ENCODE data around the gene GFER.

The GFER gene

DNA sequence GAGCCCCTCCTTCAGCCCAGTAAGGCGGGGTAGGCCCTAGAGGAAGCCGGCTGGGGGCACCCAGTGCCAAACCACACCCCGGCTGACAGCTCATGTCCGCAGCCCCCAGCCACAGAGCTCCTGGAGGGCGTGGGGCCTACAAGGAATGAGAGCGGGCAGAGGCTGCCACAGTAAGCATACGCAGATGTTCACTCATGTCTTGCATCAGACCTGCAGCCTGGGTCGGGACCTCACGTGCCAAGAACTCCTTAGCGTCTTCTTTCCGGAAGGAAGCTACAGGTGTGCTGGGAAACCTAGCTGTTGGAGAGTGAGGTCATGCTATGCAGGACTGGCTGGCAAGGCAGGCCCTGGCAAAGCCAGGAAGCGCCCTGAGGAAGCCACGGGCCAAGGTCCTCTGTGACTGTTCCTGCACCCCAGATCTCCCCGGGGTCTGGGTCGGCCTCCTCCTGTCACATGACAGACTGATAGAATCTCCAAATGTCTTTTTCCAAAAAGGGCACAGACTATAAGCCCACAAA lies 24.1 kb downstream of the GFER start:
- peak overlapping the region; percentile 95 for H3K9ac ChIP-seq (ENCODE audit: low read depth, low read length)
- TF ChIP-seq EZH2 (IDR thresholded peaks at IDR 0.05; ENCODE audit: borderline replicate concordance, low read depth, low read length, severe bottlenecking) (no peak), CTCF (IDR thresholded peaks at IDR 0.05; ENCODE audit: borderline replicate concordance, extremely low read depth, low read length, poor library complexity, severe bottlenecking) (no peak)
- H3K36me3 ChIP-seq (ENCODE audit: insufficient read depth, low read length), result peaks cover 49% of the 10 kb centered on the region
- peaks cover 63% of the 10 kb centered on the region for H4K20me1 ChIP-seq (ENCODE audit: insufficient read depth, low read length)
- H3K9me3 ChIP-seq (ENCODE audit: insufficient read depth, low read length, severe bottlenecking), result no peaks in the 10 kb centered on the region
- H3K27ac ChIP-seq (ENCODE audit: low read length), result peak overlapping the region; percentile 80
- H3K27me3 ChIP-seq (ENCODE audit: insufficient read depth, low read length, poor library complexity), result no peaks in the 10 kb centered on the region
- H3K4me3 ChIP-seq (ENCODE audit: low read depth in 1 of 2, low read length in 2 of 2), result peak overlapping the region; percentile 70 to 97; a peak in 3 of 4 replicates
- peaks cover 75% of the 10 kb centered on the region for H3K79me2 ChIP-seq (ENCODE audit: insufficient read depth, low read length)
- no peak overlapping the region for H2AFZ ChIP-seq (ENCODE audit: low read depth, low read length)
- peak; percentile 32 for ATAC-seq (ENCODE audit: insufficient read depth, low read depth)
- peak overlapping the region; percentile 89 for H3K4me2 ChIP-seq (ENCODE audit: insufficient read depth, low read length)
- peaks cover 45% of the 10 kb centered on the region for H3K4me1 ChIP-seq (ENCODE audit: insufficient read depth, low read length)
- peak; percentile 67 for DNase-seq

- Histone ChIP-seq H3K9ac (ENCODE audit: low read depth, low read length) (peak overlapping the region; percentile 95), H3K4me3 (ENCODE audit: low read depth in 1 of 2, low read length in 2 of 2) (peak overlapping the region; percentile 70 to 97), H2AFZ (ENCODE audit: low read depth, low read length) (0 out of 2 replicates have a peak overlapping the region, but pooled peaks have one; percentile 73), H3K9me3 (ENCODE audit: insufficient read depth, low read length, severe bottlenecking) (no peaks in the 10 kb centered on the region), H3K36me3 (ENCODE audit: insufficient read depth, low read length) (peaks cover 42% of the 10 kb centered on the region), H3K79me2 (ENCODE audit: insufficient read depth, low read length) (peaks cover 70% of the 10 kb centered on the region), H3K4me1 (ENCODE audit: insufficient read depth, low read length) (peaks cover 45% of the 10 kb centered on the region), H3K4me2 (ENCODE audit: insufficient read depth, low read length) (peak overlapping the region; percentile 89), H4K20me1 (ENCODE audit: insufficient read depth, low read length) (peaks cover 57% of the 10 kb centered on the region), H3K27me3 (ENCODE audit: insufficient read depth, low read length, poor library complexity) (no peaks in the 10 kb centered on the region), H3K27ac (ENCODE audit: low read length) (peak overlapping the region; percentile 80)
- DNase-seq (peak; percentile 63), ATAC-seq (ENCODE audit: insufficient read depth, low read depth) (peak; percentile 18; the same call in 1 of the 3 replicates)
- TF ChIP-seq CTCF (IDR thresholded peaks at IDR 0.05; ENCODE audit: borderline replicate concordance, extremely low read depth, low read length, poor library complexity, severe bottlenecking) (no peak), EZH2 (IDR thresholded peaks at IDR 0.05; ENCODE audit: borderline replicate concordance, low read depth, low read length, severe bottlenecking) (no peak)
Measured at GRCh38 chr16:2008631-2009163, 24.7 kb downstream of the GFER start.

DNA sequence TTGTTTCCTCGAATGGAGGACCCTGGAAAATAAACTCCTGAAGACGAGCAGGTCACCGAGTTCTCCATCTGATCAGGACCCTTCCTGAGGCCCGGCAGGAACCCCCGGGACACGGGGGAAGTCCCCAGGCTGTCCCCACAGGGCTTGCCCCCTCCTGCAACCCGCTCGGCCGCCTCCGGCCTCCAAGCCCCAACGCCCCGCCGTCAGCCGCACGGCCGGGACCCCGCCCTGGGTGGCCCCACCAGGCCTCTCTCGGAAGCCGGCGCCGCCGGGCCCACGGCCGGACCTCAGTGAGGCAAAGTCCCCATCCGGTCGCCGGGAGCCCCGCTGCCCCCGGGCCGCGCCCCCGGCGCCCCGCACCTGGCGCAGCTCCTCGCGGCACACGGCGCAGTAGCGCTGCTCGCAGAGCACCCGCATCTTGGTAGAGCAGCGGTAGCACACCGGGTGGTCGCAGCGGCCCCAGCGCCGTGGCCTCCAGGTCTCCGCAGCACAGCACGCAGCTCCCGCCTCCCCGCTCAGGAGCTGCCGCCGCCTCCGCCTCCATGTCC lies 25.2 kb downstream of the GFER start:
- H3K36me3 ChIP-seq (ENCODE audit: insufficient read depth, low read length), result peaks cover 37% of the 10 kb centered on the region
- peak overlapping the region; percentile 70 to 97 for H3K4me3 ChIP-seq (ENCODE audit: low read depth in 1 of 2, low read length in 2 of 2)
- H2AFZ ChIP-seq (ENCODE audit: low read depth, low read length), result peak overlapping the region; percentile 73
- H3K27me3 ChIP-seq (ENCODE audit: insufficient read depth, low read length, poor library complexity), result no peaks in the 10 kb centered on the region
- H3K27ac ChIP-seq (ENCODE audit: low read length), result peak overlapping the region; percentile 80
- H3K4me1 ChIP-seq (ENCODE audit: insufficient read depth, low read length), result peaks cover 45% of the 10 kb centered on the region
- peaks cover 65% of the 10 kb centered on the region for H3K79me2 ChIP-seq (ENCODE audit: insufficient read depth, low read length)
- H4K20me1 ChIP-seq (ENCODE audit: insufficient read depth, low read length), result peaks cover 51% of the 10 kb centered on the region
- H3K9ac ChIP-seq (ENCODE audit: low read depth, low read length), result peak overlapping the region; percentile 95
- H3K9me3 ChIP-seq (ENCODE audit: insufficient read depth, low read length, severe bottlenecking), result no peaks in the 10 kb centered on the region
- no peak for TF ChIP-seq CTCF (IDR thresholded peaks at IDR 0.05; ENCODE audit: borderline replicate concordance, extremely low read depth, low read length, poor library complexity, severe bottlenecking)
- peak overlapping the region; percentile 89 for H3K4me2 ChIP-seq (ENCODE audit: insufficient read depth, low read length)
- peak; percentile 34 for DNase-seq
- ATAC-seq (ENCODE audit: insufficient read depth, low read depth), result peak; percentile 37

All from DND-41 (cell line).